ENCODE data around the gene PRXL2B.

DNA sequence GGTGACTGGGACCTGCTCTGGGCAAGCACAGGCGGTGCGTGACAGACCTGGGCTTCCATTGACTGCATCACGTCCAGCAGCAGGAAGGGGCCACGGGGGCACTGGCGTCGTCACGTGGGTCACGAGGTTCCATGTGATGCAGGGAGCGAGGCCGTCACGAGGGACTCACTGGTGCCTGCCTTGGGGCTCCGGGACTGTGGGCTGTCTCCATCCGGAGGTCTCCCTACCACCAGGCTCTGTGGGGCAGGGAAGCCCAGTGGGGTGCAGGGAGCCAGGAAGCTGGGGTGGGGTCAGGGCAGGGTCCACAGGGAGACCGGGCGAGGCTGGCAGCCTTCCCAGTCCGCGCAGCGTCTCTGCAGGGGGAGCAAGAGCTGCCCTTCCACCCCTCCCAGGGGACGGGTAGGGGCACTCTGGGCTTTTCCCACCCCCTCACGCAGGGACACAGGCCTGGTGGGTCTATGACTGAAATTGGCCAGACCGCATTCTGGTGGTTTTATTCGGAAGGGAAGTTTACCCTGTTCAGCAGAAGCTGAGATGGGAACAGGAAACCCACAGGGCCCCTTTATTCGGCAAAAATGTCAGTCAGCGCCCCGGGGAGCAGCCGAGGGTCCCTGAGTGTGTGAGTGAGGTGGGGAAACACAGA, 30.8 kb upstream of the PRXL2B start:
- no peak for TF ChIP-seq CTCF (IDR thresholded peaks at IDR 0.05)
- peak; percentile 72 for TF ChIP-seq POLR2A (IDR thresholded peaks at IDR 0.05)

Measured in right lobe of liver (tissue), 4 donors.